Measurements from ENCODE around the gene DNPH1.

Gene DNPH1

DNA sequence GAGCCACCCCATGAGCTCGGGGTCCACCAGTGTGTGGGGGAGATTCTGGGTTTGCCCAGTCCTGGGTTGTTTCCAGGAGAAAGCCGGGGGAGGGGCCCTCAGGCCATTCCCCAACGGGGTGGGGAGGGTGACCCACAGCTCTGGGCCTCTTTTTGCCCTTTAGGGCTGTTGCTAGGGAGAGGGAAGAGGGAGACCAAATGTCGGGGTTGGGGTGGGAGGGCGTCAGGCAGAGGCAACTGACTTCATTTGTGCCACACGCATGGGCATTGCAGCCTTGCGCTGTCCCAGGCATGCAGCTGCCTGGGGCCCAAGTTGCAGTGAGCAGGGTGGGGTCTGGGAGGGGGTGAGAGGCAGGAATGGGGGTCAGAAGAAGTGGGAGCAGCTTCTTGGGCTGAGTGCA, 49.2 kb downstream of the DNPH1 start:
- no peak for DNase-seq

DNA sequence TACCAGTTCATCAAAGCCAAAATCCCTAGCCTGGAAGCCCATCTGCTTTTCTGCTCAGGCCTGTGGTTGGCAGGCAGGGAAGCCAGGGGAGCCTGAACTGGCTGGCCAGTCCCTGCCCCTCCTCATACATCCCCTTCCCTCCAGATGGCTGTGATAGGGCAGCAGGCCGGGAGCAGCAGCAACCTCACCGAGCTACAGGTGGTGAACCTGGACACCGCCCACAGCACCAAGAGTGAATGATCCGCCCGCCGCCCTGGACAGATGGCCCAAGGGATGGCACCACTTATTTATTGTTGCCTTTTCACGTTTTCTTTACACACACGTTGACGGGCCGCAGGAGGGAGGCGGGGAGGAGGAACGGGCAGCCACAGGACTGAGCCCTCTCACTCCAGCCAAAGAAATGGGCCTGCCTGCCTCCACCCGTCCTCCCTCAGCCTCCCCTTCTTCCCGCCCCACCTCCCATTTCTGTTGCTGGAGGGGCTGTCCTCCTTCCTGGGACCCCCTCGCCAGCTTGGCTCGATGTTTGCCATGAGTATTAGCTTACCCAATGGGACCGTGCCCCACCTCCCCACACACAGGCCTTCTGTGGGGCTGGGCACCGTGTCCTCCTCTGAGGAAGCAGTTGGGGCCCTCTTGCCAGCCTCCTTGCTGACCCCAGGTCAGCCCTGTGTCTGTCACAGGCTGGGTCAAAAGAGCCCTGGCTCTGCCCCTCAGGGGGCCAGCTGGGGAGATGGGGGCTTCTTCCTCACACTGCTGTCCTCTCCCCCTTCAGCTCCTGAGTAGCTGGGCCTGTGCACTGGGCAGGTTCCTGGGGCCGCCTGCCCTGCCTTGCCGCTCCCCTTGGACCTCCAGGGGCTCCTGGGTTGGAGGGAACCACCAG, 50.1 kb downstream of the DNPH1 start:
- DNase-seq = no peak

DNA sequence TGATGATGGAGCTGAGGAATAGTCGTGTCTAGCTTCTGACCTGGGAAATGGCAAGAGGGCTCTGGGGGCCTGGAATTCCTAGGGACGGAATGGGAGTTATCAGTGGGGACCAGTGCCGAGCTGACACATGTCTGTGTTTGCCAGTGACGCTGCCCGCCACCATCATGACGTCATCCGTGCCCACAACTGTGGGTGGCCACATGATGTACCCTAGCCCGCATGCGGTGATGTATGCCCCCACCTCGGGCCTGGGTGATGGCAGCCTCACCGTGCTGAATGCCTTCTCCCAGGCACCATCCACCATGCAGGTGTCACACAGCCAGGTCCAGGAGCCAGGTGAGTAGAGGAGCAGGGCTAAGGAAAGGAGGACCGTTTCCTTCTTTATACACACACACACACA, 51.1 kb downstream of the DNPH1 start:
- DNase-seq = no peak

DNA sequence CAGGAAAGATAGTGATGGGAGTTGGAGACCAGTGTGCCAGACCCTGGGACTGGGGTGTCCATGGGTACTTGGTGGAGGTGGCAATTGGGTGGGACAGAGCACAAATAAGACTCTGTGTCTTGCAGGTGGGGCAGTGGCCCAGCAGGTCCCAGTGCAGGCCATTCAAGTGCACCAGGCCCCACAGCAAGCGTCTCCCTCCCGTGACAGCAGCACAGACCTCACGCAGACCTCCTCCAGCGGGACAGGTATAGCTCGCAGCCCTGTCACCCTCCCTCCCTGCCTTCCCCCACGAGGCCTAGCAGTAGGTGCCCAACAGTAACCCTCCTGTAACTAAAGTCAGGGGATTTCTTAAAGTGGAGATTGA, 52.9 kb downstream of the DNPH1 start:
- DNase-seq = no peak

DNA sequence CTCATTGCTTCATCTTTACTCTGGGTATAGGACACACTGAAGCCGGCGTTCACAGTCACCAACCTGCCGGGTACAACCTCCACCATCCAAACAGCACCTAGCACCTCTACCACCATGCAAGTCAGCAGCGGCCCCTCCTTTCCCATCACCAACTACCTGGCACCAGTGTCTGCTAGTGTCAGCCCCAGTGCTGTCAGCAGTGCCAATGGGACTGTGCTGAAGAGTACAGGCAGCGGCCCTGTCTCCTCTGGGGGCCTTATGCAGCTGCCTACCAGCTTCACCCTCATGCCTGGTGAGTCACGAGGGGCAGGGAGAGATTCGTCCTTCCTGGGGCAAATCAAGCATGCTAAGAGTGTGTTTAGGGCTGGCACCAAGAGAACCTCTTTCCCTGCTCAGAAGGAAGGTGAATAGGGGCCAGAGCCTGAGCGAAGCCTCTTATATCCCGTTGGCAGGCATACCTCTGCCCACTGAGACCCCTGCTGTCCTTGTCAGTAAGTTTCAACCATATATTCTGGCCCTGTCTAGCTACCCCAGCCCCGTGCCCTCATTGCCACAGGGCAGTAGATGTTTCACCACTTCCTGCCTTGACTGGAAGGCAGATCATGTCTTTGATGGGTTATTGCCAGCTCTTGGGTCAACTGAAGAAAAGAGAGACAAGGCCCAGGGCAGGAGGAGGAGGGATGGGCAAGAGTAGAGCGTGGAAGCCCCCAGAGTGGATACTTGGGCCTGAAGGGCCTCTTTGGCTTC, 53.4 kb downstream of the DNPH1 start:
- no peak for DNase-seq

Measured in activated CD8-positive, alpha-beta memory T cell treated with anti-CD3 and anti-CD28 coated beads, Interleukin-2, amount 50 U/mL, for 4 hours (primary cell).